H1 (cell line): ENCODE data around the gene AP2A1. TPM values are rescaled to one million over a fixed set of nuclear protein-coding genes. Genes with fewer than 3 reads are reported as not detected.

ENCODE experiments used
- CTCF ChIA-PET: fragments of 300-600 bp; sonication (Branson Sonifier 250); formaldehyde crosslinking; loops from one replicate; lab custom pipeline; 2021; ENCODE audit not compliant: partially characterized antibody; lab: Charles Lee
- POLR2A ChIA-PET: fragments of 300-600 bp; sonication (Branson Sonifier 250); formaldehyde crosslinking; loops from one replicate; lab custom pipeline; 2021; ENCODE audit warnings: inconsistent platforms; ENCODE audit not compliant: partially characterized antibody; lab: Charles Lee
- DNase-seq, 2 experiments: peaks; one replicate each; pipeline versions ENCODE4 v3.0.0 to v3.0.0-alpha.2; 2010 to 2022; ENCODE audit warnings: low spot score in 2 of 2, low read depth in 1 of 2, mixed read lengths in 1 of 2
- FAIRE-seq: peaks from 2 replicates; lab custom pipeline; 2011; peaks lifted over from hg19 to GRCh38; lab: Jason Lieb, UNC
- H2AFZ ChIP-seq: 2 replicates; pipeline ENCODE4 v1.8.1; 2012; ENCODE audit warnings: low read length, inconsistent platforms
- H2AK5ac ChIP-seq: 2 replicates; pipeline ENCODE4 v1.6.1; 2013; ENCODE audit warnings: low read depth, low read length
- H2BK120ac ChIP-seq: replicated peaks from 2 replicates; pipeline ENCODE3; 2013; ENCODE audit warnings: low read depth, low read length, inconsistent platforms
- H2BK12ac ChIP-seq: 2 replicates; pipeline ENCODE4 v1.6.1; 2013; ENCODE audit warnings: low read depth, low read length
- H2BK15ac ChIP-seq: 2 replicates; pipeline ENCODE4 v1.6.1; 2013; ENCODE audit warnings: low read length
- H2BK20ac ChIP-seq: 2 replicates; pipeline ENCODE4 v1.6.1; 2013; ENCODE audit warnings: low read length
- H2BK5ac ChIP-seq: 2 replicates; pipeline ENCODE4 v1.6.1; 2013; ENCODE audit warnings: low read depth, low read length
- H3K14ac ChIP-seq: 2 replicates; pipeline ENCODE4 v1.6.1; 2013; ENCODE audit warnings: inconsistent platforms; ENCODE audit not compliant: insufficient read length
- H3K18ac ChIP-seq: 2 replicates; pipeline ENCODE4 v1.6.1; 2013; ENCODE audit warnings: low read length; ENCODE audit errors: extremely low read depth
- H3K23ac ChIP-seq: 2 replicates; pipeline ENCODE4 v1.6.1; 2013; ENCODE audit warnings: inconsistent platforms; ENCODE audit not compliant: insufficient read length
- H3K23me2 ChIP-seq: 2 replicates; pipeline ENCODE4 v1.6.1; 2013; ENCODE audit warnings: low read depth, low read length
- H3K27ac ChIP-seq: 2 replicates; pipeline ENCODE4 v1.6.1; 2011; ENCODE audit warnings: low read depth, low read length, inconsistent platforms
- H3K27me3 ChIP-seq, 4 experiments: replicated peaks in 1 of 4; 1 replicate in 1 of 4; 2 replicates in 3 of 4; pipeline versions ENCODE4 v1.6.1 to v1.8.1; 2011 to 2013; ENCODE audit warnings: low read length in 3 of 4, mild to moderate bottlenecking in 3 of 4, inconsistent platforms in 2 of 4, mixed read lengths in 2 of 4, moderate library complexity in 1 of 4; ENCODE audit not compliant: control insufficient read depth in 3 of 4, insufficient read depth in 3 of 4; ENCODE audit errors: extremely low read depth in 1 of 4
- H3K36me3 ChIP-seq, 4 experiments: 2 replicates each; pipeline versions ENCODE4 v1.6.1 to v1.8.1; 2011 to 2013; ENCODE audit warnings: mild to moderate bottlenecking in 4 of 4, low read length in 3 of 4, moderate library complexity in 2 of 4, control low read depth in 1 of 4, inconsistent platforms in 1 of 4; ENCODE audit not compliant: insufficient read depth in 4 of 4, control insufficient read depth in 2 of 4
- H3K4ac ChIP-seq: replicated peaks from 2 replicates; pipeline ENCODE3; 2013; ENCODE audit warnings: low read length, low read depth, mixed read lengths, inconsistent platforms; ENCODE audit not compliant: insufficient read length
- H3K4me1 ChIP-seq, 4 experiments: replicated peaks in 1 of 4; 1 replicate in 1 of 4; 2 replicates in 3 of 4; pipeline versions ENCODE4 v1.6.1 to v1.8.1; 2011 to 2013; ENCODE audit warnings: low read length in 3 of 4, inconsistent platforms in 2 of 4, mixed read lengths in 1 of 4; ENCODE audit not compliant: insufficient read depth in 4 of 4, control insufficient read depth in 3 of 4
- H3K4me2 ChIP-seq, 2 experiments: 2 replicates each; pipeline versions ENCODE4 v1.6.1 to v1.8.1; 2011 to 2013; ENCODE audit warnings: low read depth in 2 of 2, low read length in 2 of 2, control low read depth in 1 of 2, inconsistent platforms in 1 of 2, mild to moderate bottlenecking in 1 of 2; ENCODE audit not compliant: insufficient read depth in 1 of 2
- H3K4me3 ChIP-seq, 4 experiments: fragments of 200-600, 300-600 bp in 1 of 4; sonication (generic), shearing (Covaris generic), sonication (Bioruptor Twin) in 1 of 4; 2 replicates each; pipeline versions ENCODE4 v1.5.1 to v1.8.1; 2011 to 2016; ENCODE audit warnings: low read length in 4 of 4, low read depth in 3 of 4, control low read depth in 2 of 4, inconsistent platforms in 2 of 4, mild to moderate bottlenecking in 2 of 4, mixed read lengths in 1 of 4, moderate library complexity in 1 of 4; ENCODE audit not compliant: insufficient read depth in 2 of 4; ENCODE audit errors: extremely low read depth in 1 of 4
- H3K56ac ChIP-seq: replicated peaks from 2 replicates; pipeline ENCODE3; 2013; ENCODE audit warnings: low read depth, mild to moderate bottlenecking, mixed read lengths, low read length, inconsistent platforms; ENCODE audit not compliant: insufficient read length
- H3K79me1 ChIP-seq: 2 replicates; pipeline ENCODE4 v1.6.1; 2013; ENCODE audit warnings: low read depth, low read length, control low read depth
- H3K79me2 ChIP-seq, 2 experiments: 2 replicates each; pipeline versions ENCODE4 v1.6.1 to v1.8.1; 2012 to 2013; ENCODE audit warnings: low read length in 2 of 2, mild to moderate bottlenecking in 2 of 2, inconsistent platforms in 1 of 2; ENCODE audit not compliant: insufficient read depth in 2 of 2, control insufficient read depth in 1 of 2
- H3K9ac ChIP-seq, 4 experiments: replicated peaks in 1 of 4; 1 replicate in 1 of 4; 2 replicates in 3 of 4; pipeline versions ENCODE4 v1.6.1 to v1.8.1; 2011 to 2013; ENCODE audit warnings: low read depth in 3 of 4, low read length in 3 of 4, control low read depth in 2 of 4, mild to moderate bottlenecking in 2 of 4, moderate library complexity in 2 of 4, inconsistent platforms in 1 of 4; ENCODE audit errors: extremely low read depth in 1 of 4
- H3K9me3 ChIP-seq, 2 experiments: 2 replicates each; pipeline versions ENCODE4 v1.6.1 to v1.8.1; 2012 to 2013; ENCODE audit warnings: mild to moderate bottlenecking in 2 of 2, moderate library complexity in 2 of 2, control low read depth in 1 of 2, inconsistent platforms in 1 of 2, low read depth in 1 of 2, low read length in 1 of 2, mixed read lengths in 1 of 2; ENCODE audit not compliant: insufficient read depth in 2 of 2
- H4K20me1 ChIP-seq, 2 experiments: replicated peaks in 1 of 2; 2 replicates each; pipeline versions ENCODE3 to v1.8.1; 2011 to 2013; ENCODE audit warnings: inconsistent platforms in 2 of 2, low read length in 2 of 2, mild to moderate bottlenecking in 1 of 2; ENCODE audit not compliant: insufficient read depth in 2 of 2, control insufficient read depth in 1 of 2
- H4K5ac ChIP-seq: 2 replicates; pipeline ENCODE4 v1.6.1; 2013; ENCODE audit warnings: low read length, low read depth, mixed read lengths, inconsistent platforms; ENCODE audit not compliant: insufficient read length
- H4K8ac ChIP-seq: 2 replicates; pipeline ENCODE4 v1.8.0; 2013; ENCODE audit warnings: mild to moderate bottlenecking, moderate library complexity, low read length, inconsistent platforms; ENCODE audit not compliant: insufficient read depth; ENCODE audit errors: extremely low read depth
- H4K91ac ChIP-seq: replicated peaks from 2 replicates; pipeline ENCODE3; 2013; ENCODE audit warnings: low read length, mixed read lengths, inconsistent platforms; ENCODE audit not compliant: insufficient read length
- BACH1 ChIP-seq: IDR thresholded peaks from 2 replicates; pipeline ENCODE4 v1.6.1; 2012; ENCODE audit warnings: low read length, improper control_type of control experiment
- TEAD4 ChIP-seq: IDR thresholded peaks from 2 replicates; pipeline ENCODE4 v1.6.1; 2012; ENCODE audit warnings: low read depth, low read length, inconsistent platforms, mixed read lengths
- WGBS, 2 experiments: shearing (Covaris generic) in 1 of 2; methylation state at CpG; one replicate each; pipeline versions ENCODE4 v1.1.6 to v1.1.7; 2013 to 2015; ENCODE audit warnings: low lambda C conversion rate in 2 of 2, mixed read lengths in 2 of 2, inconsistent platforms in 1 of 2, low coverage in 1 of 2, missing lambda C conversion rate in 1 of 2; ENCODE audit not compliant: insufficient replicate concordance in 2 of 2, insufficient coverage in 1 of 2, insufficient read length in 1 of 2; ENCODE audit errors: extremely low coverage in 1 of 2, missing lambda C conversion rate in 1 of 2; 5-methylcytosine and 5-hydroxymethylcytosine counted together
- polyA plus RNA-seq, 7 experiments: library from polyadenylated mRNA; depleted of rRNA in 3 of 7; stranded (reverse) in 5 of 7; unstranded in 2 of 7; fragments of >200 nt in 5 of 7; fragments of 200-250 nt in 2 of 7; gene quantifications; 1 replicate in 5 of 7; 2 replicates in 1 of 7; 4 replicates in 1 of 7; pipeline versions ENCODE4 v1.2.1 to v1.2.3, GENCODE V29; 2011 to 2013; ENCODE audit warnings: missing spikeins in 2 of 7, mixed read lengths in 2 of 7
- total RNA-seq: library from RNA; stranded (reverse); fragmentation: NEBNext Ultra II Directional; extraction: Animal tissue kit (Norgen Biotek cat#: 25700); gene quantifications from 2 replicates; pipeline ENCODE4 v1.2.1, GENCODE V29; 2021
- TF ChIP-seq, protein P1 (sequence below): IDR thresholded peaks from 2 replicates; pipeline ENCODE4 v1.6.1; 2012; ENCODE audit warnings: inconsistent platforms

AP2A1 gene
- total and polyA plus RNA-seq, 2 of the 8 experiments (the other 6 are each of a cell fraction or from before 2014, with no cell fraction given) = 105 to 106 TPM

DNA sequence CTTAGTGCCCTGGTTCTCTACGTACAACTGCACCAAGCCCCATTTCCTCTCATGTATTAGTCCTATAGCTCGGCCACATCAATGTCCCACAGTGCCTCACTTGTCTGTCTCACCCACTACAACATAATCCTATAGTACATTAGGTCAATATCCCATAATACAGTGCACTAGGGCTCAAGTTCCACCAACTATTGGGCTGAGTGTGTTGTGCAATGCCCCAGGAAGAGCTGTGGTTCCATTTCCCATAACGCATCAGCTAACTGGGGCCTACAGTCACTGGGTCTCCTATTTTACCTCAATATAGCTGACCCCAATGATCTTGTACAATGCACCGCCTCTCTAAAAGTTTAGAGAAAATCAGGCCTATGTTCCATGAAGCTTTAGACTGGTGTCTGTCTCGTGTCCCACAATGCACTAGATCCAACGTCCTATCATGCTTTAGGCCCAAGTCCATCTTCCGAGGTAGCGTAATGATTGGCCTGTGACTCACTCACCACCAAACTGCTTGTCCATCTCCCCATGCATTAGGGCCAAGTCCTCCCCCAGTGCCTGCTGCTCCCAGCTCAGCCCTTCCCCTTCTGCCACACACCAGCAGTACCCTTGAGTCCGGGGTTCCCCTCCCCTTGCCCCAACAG is 25.5 kb upstream of the AP2A1 start:
- ChIA-PET POLR2A (interaction anchor here (0.9 kb wide), 1 partner anchor 18 kb away, joined by 4 read pairs; no protein-coding TSS in a partner anchor), CTCF (interaction anchor here (1.2 to 3.6 kb wide), 2 partner anchors 13 to 24 kb away, joined by 3 to 18 read pairs; no protein-coding TSS in a partner anchor)
- H3K23ac ChIP-seq = no peak overlapping the region
- no peaks in the 10 kb centered on the region for H3K27me3 ChIP-seq
- no peak for FAIRE-seq
- peaks cover 0 to 8% of the 10 kb centered on the region in 2 experiments; a peak in 1 of 4 replicates for H3K9me3 ChIP-seq
- 90% methylated on average over 9 of the region's 9 CpGs; no CpG with 5 or more reads in 1 of the 2 experiments for WGBS, 2 experiments
- no peaks in the 10 kb centered on the region for H4K20me1 ChIP-seq
- H4K5ac ChIP-seq = no peak overlapping the region
- no peak overlapping the region for H3K56ac ChIP-seq
- H3K79me1 ChIP-seq = no peaks in the 10 kb centered on the region
- H3K4ac ChIP-seq = no peak overlapping the region
- no peak overlapping the region for H3K9ac ChIP-seq
- no peak overlapping the region for H3K27ac ChIP-seq
- no peaks in the 10 kb centered on the region; a peak in 2 of 7 replicates for H3K4me1 ChIP-seq
- no peak overlapping the region for H3K14ac ChIP-seq
- H2BK12ac ChIP-seq = no peak overlapping the region
- H3K36me3 ChIP-seq = no peaks in the 10 kb centered on the region
- H3K79me2 ChIP-seq = no peaks in the 10 kb centered on the region
- no peak overlapping the region for H4K91ac ChIP-seq
- H3K23me2 ChIP-seq = no peaks in the 10 kb centered on the region
- H4K8ac ChIP-seq = no peak overlapping the region
- H2BK5ac ChIP-seq = no peak overlapping the region
- H2BK120ac ChIP-seq = no peak overlapping the region
- peak overlapping the region; percentile 40; the same call in 1 of the 2 replicates for H2BK15ac ChIP-seq
- no peak overlapping the region for H3K18ac ChIP-seq
- H2AFZ ChIP-seq = no peak overlapping the region
- no peak overlapping the region for H3K4me3 ChIP-seq
- no peak overlapping the region for H2AK5ac ChIP-seq
- no peak for DNase-seq
- H3K4me2 ChIP-seq = no peak overlapping the region
- no peak overlapping the region for H2BK20ac ChIP-seq
- TF ChIP-seq, protein P1, sequence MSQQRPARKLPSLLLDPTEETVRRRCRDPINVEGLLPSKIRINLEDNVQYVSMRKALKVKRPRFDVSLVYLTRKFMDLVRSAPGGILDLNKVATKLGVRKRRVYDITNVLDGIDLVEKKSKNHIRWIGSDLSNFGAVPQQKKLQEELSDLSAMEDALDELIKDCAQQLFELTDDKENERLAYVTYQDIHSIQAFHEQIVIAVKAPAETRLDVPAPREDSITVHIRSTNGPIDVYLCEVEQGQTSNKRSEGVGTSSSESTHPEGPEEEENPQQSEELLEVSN = no peak
- TF ChIP-seq BACH1 (no peak), TEAD4 (no peak)
